IPS-15b (cell line): ENCODE measurements around the gene APOB.

ENCODE experiments used
- H3K27me3 ChIP-seq: one replicate; pipeline ENCODE4 v1.6.1; 2013; ENCODE audit warnings: low read length; ENCODE audit not compliant: control insufficient read depth, insufficient read depth
- H3K36me3 ChIP-seq: one replicate; pipeline ENCODE4 v1.6.1; 2013; ENCODE audit warnings: low read length; ENCODE audit not compliant: control insufficient read depth, insufficient read depth
- H3K4me1 ChIP-seq: one replicate; pipeline ENCODE4 v1.6.1; 2013; ENCODE audit warnings: mild to moderate bottlenecking, low read length; ENCODE audit not compliant: control insufficient read depth, insufficient read depth
- H3K4me3 ChIP-seq: one replicate; pipeline ENCODE4 v1.5.1; 2013; ENCODE audit warnings: low read depth, low read length
- H3K9ac ChIP-seq: one replicate; pipeline ENCODE4 v1.6.1; 2013; ENCODE audit warnings: low read depth, mild to moderate bottlenecking, low read length
- H3K9me3 ChIP-seq: one replicate; pipeline ENCODE4 v1.6.1; 2013; ENCODE audit warnings: mild to moderate bottlenecking, low read length; ENCODE audit not compliant: control insufficient read depth, insufficient read depth

The APOB gene

DNA sequence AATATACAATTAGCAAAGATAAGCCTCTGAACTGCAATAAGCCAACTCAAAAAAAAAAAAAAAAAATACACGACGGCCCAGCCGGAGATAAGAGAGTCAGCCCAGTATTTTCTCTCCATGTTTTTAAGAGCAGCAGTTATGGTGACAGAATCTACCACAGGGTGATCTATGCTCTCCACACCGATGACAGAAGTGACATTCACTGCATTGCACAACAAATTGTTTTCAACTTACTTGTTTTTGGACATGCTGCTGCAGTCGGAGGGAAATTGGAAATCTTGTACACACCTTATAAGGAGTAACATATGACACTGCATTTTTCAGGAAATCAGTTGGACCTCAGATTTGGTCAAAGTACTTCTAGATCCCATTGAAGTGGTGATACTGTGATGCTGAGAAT is 23.3 kb upstream of the APOB start:
- peaks cover 5% of the 10 kb centered on the region for H3K4me1 ChIP-seq
- H3K4me3 ChIP-seq: no peak overlapping the region
- H3K9me3 ChIP-seq: no peaks in the 10 kb centered on the region
- H3K9ac ChIP-seq: no peak overlapping the region
- no peaks in the 10 kb centered on the region for H3K27me3 ChIP-seq
- H3K36me3 ChIP-seq: no peaks in the 10 kb centered on the region

DNA sequence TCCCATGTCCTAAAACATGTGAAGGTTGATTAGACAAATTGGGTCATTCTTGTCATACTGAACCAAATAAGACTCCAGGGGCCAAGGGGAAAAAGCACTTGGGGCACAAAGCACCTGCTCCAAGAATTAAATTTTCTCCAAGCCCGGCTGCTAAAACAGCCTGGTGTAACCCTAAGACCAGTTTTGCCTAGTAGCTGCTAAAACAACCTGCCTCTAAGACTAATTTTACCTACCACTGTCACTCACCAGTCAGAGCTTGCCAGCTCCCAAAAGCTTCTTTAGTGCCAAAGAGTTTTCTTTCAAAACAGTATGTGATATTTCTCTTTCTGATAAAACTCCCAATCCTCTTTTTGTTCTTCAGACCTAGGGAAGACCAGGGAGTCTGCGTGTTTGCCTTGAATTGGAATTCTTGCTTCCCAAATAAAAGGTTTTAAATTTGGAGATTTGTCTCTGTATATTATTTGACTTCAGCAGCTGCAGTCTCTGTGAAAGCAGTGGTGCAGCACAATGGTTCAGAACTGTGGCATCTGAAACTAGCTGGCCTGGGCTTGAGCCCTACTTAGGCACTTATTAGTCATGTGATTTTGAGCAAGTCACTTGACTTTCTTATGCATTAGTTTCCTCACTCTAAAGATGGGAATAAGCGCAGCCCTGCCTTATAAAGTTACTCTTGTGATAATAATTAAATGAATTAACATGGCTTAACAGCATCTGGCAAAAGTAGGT is 16.2 kb upstream of the APOB start:
- Histone ChIP-seq H3K9ac (no peak overlapping the region), H3K9me3 (no peaks in the 10 kb centered on the region), H3K27me3 (no peaks in the 10 kb centered on the region), H3K36me3 (no peaks in the 10 kb centered on the region), H3K4me3 (no peak overlapping the region), H3K4me1 (no peaks in the 10 kb centered on the region)

DNA sequence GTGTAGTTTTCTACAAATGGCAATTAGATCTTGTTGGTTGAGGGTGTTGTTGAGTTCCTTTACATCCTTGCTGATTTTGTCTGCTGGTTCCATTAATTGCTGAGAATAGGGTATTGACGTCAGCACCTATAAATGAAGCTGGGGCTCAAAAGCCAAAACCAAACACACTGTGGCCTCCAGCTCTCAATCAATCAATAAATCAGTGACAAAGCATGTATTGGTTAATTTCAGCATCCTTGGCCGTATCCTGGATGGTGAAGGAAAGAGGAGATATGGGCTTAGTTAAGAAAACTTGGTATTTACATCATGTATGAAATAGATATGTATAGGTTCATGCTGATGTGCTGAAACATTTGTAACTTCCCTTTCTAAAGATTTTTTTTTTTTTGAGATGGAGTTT is 13.2 kb upstream of the APOB start:
- H3K4me3 ChIP-seq: no peak overlapping the region
- H3K27me3 ChIP-seq: no peaks in the 10 kb centered on the region
- H3K4me1 ChIP-seq: no peaks in the 10 kb centered on the region
- H3K9me3 ChIP-seq: no peaks in the 10 kb centered on the region
- no peaks in the 10 kb centered on the region for H3K36me3 ChIP-seq
- no peak overlapping the region for H3K9ac ChIP-seq

DNA sequence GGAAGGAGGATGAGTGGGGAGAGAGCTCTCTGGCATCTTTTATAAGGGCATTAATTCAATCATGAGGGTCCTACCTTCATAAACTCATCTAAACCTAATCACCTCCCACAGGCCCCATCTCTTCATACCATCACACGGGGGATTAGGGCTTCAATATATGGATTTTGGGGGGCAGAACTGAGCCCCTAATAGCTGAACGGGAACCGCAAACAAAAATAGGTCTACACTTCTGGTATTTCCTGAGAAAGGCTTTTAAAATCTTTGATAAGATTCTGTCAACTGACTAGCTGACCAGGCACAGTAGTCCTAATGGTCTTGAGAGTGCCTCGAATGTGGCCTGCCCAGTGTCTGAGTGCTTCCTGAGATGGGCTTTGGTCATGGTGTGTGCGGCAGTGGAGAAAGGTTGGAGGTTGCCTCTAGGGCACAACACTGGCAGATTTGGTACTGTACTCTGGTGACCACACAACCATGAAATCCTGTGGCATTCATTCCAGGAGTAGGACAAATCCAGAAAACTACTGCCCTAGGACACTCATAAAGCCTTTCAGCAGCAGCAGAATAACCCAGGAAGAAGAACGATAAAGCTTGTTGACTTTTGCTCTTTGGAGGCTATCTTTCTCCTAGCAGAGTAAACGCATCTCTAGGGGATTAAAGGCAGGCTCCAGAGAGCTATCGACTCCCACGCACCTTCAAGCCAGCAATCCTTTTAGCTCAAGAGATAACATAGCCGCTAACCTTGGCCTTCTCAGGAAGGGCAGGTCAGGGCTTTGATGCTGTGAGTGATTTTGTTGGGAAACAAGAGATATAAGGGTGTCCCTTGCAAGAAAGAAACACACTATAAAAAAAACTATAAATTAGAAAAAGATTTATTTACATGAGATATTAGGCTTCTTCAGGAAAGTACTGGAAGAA is 12.3 kb upstream of the APOB start:
- Histone ChIP-seq H3K9me3 (no peaks in the 10 kb centered on the region), H3K27me3 (no peaks in the 10 kb centered on the region), H3K36me3 (no peaks in the 10 kb centered on the region), H3K9ac (no peak overlapping the region), H3K4me3 (no peak overlapping the region), H3K4me1 (no peaks in the 10 kb centered on the region)

DNA sequence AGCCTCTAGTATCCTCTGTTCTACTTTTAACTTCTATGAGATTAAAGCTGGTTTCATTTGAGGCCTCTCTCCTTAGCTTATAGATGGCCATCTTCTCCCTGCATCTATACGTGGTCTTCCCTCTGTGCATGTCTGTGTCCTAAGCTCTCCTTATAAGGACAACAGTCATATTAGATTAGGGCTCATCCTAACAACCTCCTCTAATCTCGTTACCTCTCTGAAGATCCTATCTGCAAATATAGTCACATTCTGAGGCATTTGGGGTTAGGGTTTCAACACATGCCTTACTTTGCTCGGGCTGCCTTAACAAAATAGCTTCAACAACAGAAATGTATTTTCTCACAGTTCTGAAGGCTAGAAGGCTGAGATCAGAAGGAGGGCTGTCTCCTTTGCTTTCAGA is 11.6 kb upstream of the APOB start:
- H3K9me3 ChIP-seq: no peaks in the 10 kb centered on the region
- H3K36me3 ChIP-seq: no peaks in the 10 kb centered on the region
- no peak overlapping the region for H3K4me3 ChIP-seq
- H3K4me1 ChIP-seq: no peaks in the 10 kb centered on the region
- no peaks in the 10 kb centered on the region for H3K27me3 ChIP-seq
- no peak overlapping the region for H3K9ac ChIP-seq

DNA sequence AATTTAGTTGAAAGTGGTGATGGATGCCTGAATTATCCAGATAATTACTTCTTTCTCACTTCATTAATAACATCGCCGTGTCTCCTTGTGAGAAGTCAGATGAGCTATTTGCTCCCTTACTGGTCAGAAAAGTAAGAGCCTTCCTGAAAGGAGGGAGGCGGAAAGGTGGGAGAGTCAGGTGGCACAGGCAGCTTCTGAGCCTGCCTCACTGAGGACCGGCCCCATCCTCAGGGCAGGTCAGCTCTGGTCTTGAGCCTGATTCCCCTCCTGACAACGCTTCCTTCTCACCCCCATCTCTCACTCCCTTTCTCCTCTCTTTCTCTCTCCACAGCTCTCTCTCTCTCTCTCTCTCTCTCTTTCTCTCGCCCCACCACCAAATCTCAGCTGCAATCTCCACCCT is 10.1 kb upstream of the APOB start:
- H3K9me3 ChIP-seq: no peaks in the 10 kb centered on the region
- H3K4me3 ChIP-seq: no peak overlapping the region
- H3K4me1 ChIP-seq: no peaks in the 10 kb centered on the region
- no peaks in the 10 kb centered on the region for H3K36me3 ChIP-seq
- H3K9ac ChIP-seq: no peak overlapping the region
- H3K27me3 ChIP-seq: no peaks in the 10 kb centered on the region

DNA sequence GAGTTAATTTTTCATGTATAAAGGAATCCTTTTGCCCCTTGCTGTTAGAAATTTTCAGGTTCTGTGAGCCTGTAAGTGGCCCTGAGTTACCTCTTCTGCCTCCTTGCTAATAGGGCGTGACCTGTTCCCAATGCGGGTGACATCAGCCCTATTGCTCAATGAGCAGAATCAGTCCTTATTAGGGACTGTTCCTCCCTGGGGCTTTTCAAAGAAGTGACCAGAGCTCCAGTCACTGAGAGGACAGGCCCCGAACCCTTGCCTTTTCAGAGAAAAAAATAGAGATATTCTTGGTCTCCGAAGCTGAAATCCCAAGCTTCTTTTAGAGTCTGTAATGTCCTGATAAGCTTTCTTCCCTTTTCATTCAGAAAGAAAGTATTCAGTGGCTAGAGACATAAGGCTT is 8.2 kb upstream of the APOB start:
- H3K9ac ChIP-seq: no peak overlapping the region
- no peaks in the 10 kb centered on the region for H3K27me3 ChIP-seq
- H3K36me3 ChIP-seq: no peaks in the 10 kb centered on the region
- H3K9me3 ChIP-seq: no peaks in the 10 kb centered on the region
- H3K4me3 ChIP-seq: no peak overlapping the region
- peaks cover 7% of the 10 kb centered on the region for H3K4me1 ChIP-seq

DNA sequence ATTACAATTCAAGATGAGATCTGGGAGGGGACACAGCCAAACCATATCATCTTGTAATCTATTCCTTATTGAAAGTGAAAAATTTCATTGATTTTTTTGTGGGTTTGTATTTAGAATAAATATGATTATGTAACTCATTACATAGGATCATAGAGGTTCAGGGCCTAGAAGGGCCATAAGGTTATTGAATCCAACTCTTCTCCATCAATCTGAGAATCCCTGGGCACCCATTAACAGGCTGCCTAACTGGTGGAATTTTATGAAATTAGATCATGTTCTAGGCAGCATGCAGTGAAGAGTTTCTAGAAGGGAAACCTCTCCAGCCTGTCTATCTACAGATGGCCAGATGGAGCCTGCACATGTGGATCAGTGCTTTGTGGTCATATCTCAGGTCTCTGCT is 6.3 kb upstream of the APOB start:
- Histone ChIP-seq H3K27me3 (peaks cover 2% of the 10 kb centered on the region), H3K4me3 (no peak overlapping the region), H3K4me1 (peaks cover 8% of the 10 kb centered on the region), H3K9ac (no peak overlapping the region), H3K36me3 (no peaks in the 10 kb centered on the region), H3K9me3 (no peaks in the 10 kb centered on the region)

DNA sequence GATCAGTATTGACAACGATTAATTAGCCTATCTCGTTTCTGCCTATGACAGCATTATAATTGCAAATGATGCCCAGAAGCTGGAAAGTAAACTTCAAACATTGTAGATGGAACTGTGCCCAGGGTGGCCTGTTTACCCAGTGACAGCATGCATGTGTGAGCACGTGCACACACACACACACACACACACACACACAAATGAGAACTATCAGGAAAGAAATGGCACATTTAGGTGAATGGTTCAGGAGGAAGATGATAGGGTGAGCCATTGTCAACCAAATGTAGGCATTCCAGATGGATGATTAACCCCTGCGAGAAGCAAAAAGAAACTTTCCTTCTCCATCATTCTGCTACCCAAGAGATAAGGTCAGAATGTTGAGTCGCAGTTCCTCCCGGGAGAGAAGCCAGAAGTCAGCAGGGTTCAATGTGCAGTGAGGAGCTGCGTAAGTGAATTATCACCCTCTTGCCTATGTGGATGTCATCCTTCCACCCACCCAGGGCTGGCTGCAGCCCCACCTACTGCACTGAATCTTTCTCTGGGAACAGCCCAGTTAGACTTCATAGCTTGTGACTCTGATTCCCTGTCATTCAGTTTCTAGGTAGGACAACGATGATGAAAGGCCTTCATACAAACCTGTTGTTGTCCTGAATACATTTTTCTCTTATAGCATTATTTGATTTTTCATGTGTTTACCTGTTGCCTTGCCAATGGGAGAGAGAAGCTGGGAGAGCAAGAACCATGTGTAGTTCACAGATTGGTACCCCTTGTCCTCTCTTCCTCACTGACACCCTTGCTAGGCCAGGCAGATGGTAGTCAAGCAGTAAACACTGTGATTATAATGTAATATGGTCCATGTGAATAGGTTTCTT is 3.5 kb upstream of the APOB start:
- H3K27me3 ChIP-seq: peaks cover 13% of the 10 kb centered on the region
- no peak overlapping the region for H3K4me3 ChIP-seq
- no peaks in the 10 kb centered on the region for H3K36me3 ChIP-seq
- no peak overlapping the region for H3K9ac ChIP-seq
- H3K9me3 ChIP-seq: no peaks in the 10 kb centered on the region
- H3K4me1 ChIP-seq: peaks cover 11% of the 10 kb centered on the region

DNA sequence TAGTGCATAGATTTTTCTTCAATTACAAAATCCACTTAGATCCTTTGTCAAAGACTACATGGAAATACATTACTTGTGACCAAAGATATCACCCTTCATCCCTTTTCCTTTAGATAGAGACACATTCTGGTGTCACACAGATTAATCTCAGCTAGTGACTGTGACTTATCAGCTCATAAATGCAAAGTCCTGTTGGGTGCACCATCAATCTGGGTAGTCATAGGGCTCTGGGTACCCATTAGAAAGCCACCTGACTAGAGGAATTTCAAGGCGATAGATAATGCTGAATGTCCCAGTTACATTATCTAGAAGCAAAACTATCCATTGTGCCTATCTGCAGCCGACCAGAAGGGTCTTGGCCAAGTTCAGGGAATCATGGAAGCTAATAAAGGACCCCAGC is 2.6 kb upstream of the APOB start:
- Histone ChIP-seq H3K4me1 (peaks cover 11% of the 10 kb centered on the region), H3K36me3 (no peaks in the 10 kb centered on the region), H3K27me3 (peaks cover 13% of the 10 kb centered on the region), H3K9me3 (no peaks in the 10 kb centered on the region), H3K9ac (no peak overlapping the region), H3K4me3 (no peak overlapping the region)

DNA sequence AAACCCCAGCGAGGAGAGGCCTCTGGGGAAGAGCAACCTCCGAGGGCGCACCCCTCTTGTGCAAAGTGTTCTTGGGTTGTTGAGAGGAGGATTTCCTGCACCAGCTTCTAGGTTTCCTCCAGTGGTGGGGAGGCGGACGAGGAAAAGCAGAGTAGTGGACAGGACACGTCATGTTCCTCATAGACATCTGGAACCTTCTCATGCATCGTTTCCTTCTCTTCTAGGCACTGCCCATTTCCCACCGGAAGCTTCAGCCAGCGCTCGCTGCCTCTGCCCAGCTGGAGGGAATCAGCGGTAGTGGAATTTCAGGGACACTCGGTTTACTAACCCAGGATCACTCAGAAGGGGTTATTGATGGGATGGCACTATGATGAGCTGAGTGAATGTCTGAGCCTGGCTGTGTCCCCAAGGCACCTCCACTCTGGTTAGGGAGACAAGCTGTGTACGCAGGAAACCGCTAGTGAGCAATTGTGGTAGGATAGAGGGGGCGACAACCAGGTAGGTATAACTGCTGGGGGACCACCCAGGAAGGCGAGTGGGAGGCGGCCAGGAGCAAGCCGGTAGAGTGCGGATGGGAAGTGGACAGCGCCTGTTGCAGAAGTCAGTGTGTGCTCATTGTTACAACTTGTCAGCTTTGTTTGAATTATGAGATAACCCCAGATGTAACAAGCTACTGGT is 960 bp upstream of the APOB start:
- Histone ChIP-seq H3K36me3 (no peaks in the 10 kb centered on the region), H3K9ac (no peak overlapping the region), H3K9me3 (no peaks in the 10 kb centered on the region), H3K27me3 (peaks cover 13% of the 10 kb centered on the region), H3K4me1 (peaks cover 11% of the 10 kb centered on the region), H3K4me3 (peak overlapping the region; percentile 81)
